ENCODE data around the gene HAGHL. TPM values are rescaled to one million over a fixed set of nuclear protein-coding genes. Genes with fewer than 3 reads are reported as not detected.
A peak's percentile ranks its signal among the peaks of the same experiment; 100 is the strongest.
"Not testable (repeated sequence)": the region's sequence is repeated elsewhere in the genome, so short reads cannot be mapped to it uniquely, and the experiment has no call there.

Gene HAGHL
- total RNA-seq, 1 donor from 2014 or later, result 7.4 TPM

- DNase-seq (ENCODE audit: low spot score), result no peak
Observed at GRCh38 chr16:733382-734207, 6.7 kb downstream of the HAGHL start.

GRCh38 chr16:734208-734980, 7.5 kb downstream of the HAGHL start:
- no peak for DNase-seq (ENCODE audit: low spot score)

GRCh38 chr16:734981-735881, 8.3 kb downstream of the HAGHL start:
- no peak for DNase-seq (ENCODE audit: low spot score)

GRCh38 chr16:735982-736453, 9.1 kb downstream of the HAGHL start:
- DNase-seq (ENCODE audit: low spot score), result no peak

- DNase-seq (ENCODE audit: low spot score), result no peak
Observed at GRCh38 chr16:736936-737481, 10.1 kb downstream of the HAGHL start.

GRCh38 chr16:739560-740458, 12.9 kb downstream of the HAGHL start:
- DNase-seq (ENCODE audit: low spot score), result no peak

GRCh38 chr16:740459-740763, 13.5 kb downstream of the HAGHL start:
- DNase-seq (ENCODE audit: low spot score), result no peak

- DNase-seq (ENCODE audit: low spot score), result peak; percentile 98
Observed at GRCh38 chr16:740764-741505, 14.0 kb downstream of the HAGHL start, which contains the start of gene CIAO3. Gene CIAO3 (minus strand): TSS chr16:740997. CDS start chr16:740985, 12 bp downstream.

- DNase-seq (ENCODE audit: low spot score), result no peak
Observed at GRCh38 chr16:741986-742629, 15.2 kb downstream of the HAGHL start.

GRCh38 chr16:742894-743293, 16.0 kb downstream of the HAGHL start:
- not testable (repeated sequence) for DNase-seq (ENCODE audit: low spot score)

- no peak for DNase-seq (ENCODE audit: low spot score)
Observed at GRCh38 chr16:743794-744500, 17.0 kb downstream of the HAGHL start.

GRCh38 chr16:745739-746138, 18.8 kb downstream of the HAGHL start:
- DNase-seq (ENCODE audit: low spot score), result no peak

- no peak for DNase-seq (ENCODE audit: low spot score)
Observed at GRCh38 chr16:746637-747036, 19.7 kb downstream of the HAGHL start.

- no peak for DNase-seq (ENCODE audit: low spot score)
Observed at GRCh38 chr16:747978-748746, 21.3 kb downstream of the HAGHL start.

GRCh38 chr16:749010-749409, 22.1 kb downstream of the HAGHL start:
- DNase-seq (ENCODE audit: low spot score), result no peak

- DNase-seq (ENCODE audit: low spot score), result no peak
Observed at GRCh38 chr16:750485-750884, 23.6 kb downstream of the HAGHL start.

All from mesenteric fat pad (tissue), 1 donor.